ENCODE measurements around the gene SIM1. TPM values are rescaled to one million over a fixed set of nuclear protein-coding genes. Genes with fewer than 3 reads are reported as not detected.

The SIM1 gene
- total RNA-seq, 1 experiment from 2014 or later = 0.17 TPM

GRCh38 chr6:100388868-100389519 is 75.7 kb downstream of the SIM1 start:
- TF ChIP-seq CTCF (conservative IDR thresholded peaks at IDR 0.05; ENCODE audit: low read depth, low read length) (no peak), EZH2 (IDR thresholded peaks at IDR 0.05; ENCODE audit: borderline replicate concordance, low read depth, low read length, poor library complexity, severe bottlenecking) (no peak)
- no TSS peak for BruUV-seq (replicated peaks)
- ChIA-PET CTCF (no interaction called here), POLR2A (ENCODE audit: low non-redundant PET) (no interaction called here)
- intact Hi-C loops (cut with micrococcal nuclease; ENCODE audit: unreplicated experiment) = no loop called here
- no peak overlapping the region for H3K4me3 ChIP-seq (ENCODE audit: low read depth, low read length, poor library complexity, severe bottlenecking)
- H3K27me3 ChIP-seq (replicated peaks; ENCODE audit: insufficient read depth, low read depth, low read length, poor library complexity) = no peaks in the 10 kb centered on the region
- no peak overlapping the region for H3K27ac ChIP-seq (ENCODE audit: low read depth, low read length, poor library complexity, severe bottlenecking)
- H3K4me1 ChIP-seq (ENCODE audit: insufficient read depth, low read length, poor library complexity, severe bottlenecking) = no peaks in the 10 kb centered on the region
- H3K36me3 ChIP-seq (ENCODE audit: insufficient read depth, low read length, poor library complexity, severe bottlenecking) = no peaks in the 10 kb centered on the region
- DNase-seq (ENCODE audit: low spot score) = no peak
- H3K9me3 ChIP-seq (ENCODE audit: low read depth, low read length, poor library complexity, severe bottlenecking) = no peaks in the 10 kb centered on the region

- Histone ChIP-seq H3K27me3 (replicated peaks; ENCODE audit: insufficient read depth, low read depth, low read length, poor library complexity) (no peaks in the 10 kb centered on the region), H3K4me1 (ENCODE audit: insufficient read depth, low read length, poor library complexity, severe bottlenecking) (no peaks in the 10 kb centered on the region), H3K36me3 (ENCODE audit: insufficient read depth, low read length, poor library complexity, severe bottlenecking) (no peaks in the 10 kb centered on the region), H3K9me3 (ENCODE audit: low read depth, low read length, poor library complexity, severe bottlenecking) (no peaks in the 10 kb centered on the region), H3K27ac (ENCODE audit: low read depth, low read length, poor library complexity, severe bottlenecking) (no peak overlapping the region), H3K4me3 (ENCODE audit: low read depth, low read length, poor library complexity, severe bottlenecking) (no peak overlapping the region)
- POLR2A ChIA-PET (ENCODE audit: low non-redundant PET) = no interaction called here
- CTCF ChIA-PET = no interaction called here
- intact Hi-C loops (cut with micrococcal nuclease; ENCODE audit: unreplicated experiment) = no loop called here
- DNase-seq (ENCODE audit: low spot score) = no peak
- no TSS peak for BruUV-seq (replicated peaks)
- TF ChIP-seq EZH2 (IDR thresholded peaks at IDR 0.05; ENCODE audit: borderline replicate concordance, low read depth, low read length, poor library complexity, severe bottlenecking) (no peak), CTCF (conservative IDR thresholded peaks at IDR 0.05; ENCODE audit: low read depth, low read length) (no peak)
Observed at GRCh38 chr6:100382767-100383195, 81.9 kb downstream of the SIM1 start.

GRCh38 chr6:100382031-100382430 is 82.7 kb downstream of the SIM1 start:
- ChIA-PET CTCF (no interaction called here), POLR2A (ENCODE audit: low non-redundant PET) (no interaction called here)
- Histone ChIP-seq H3K4me1 (ENCODE audit: insufficient read depth, low read length, poor library complexity, severe bottlenecking) (no peaks in the 10 kb centered on the region), H3K27ac (ENCODE audit: low read depth, low read length, poor library complexity, severe bottlenecking) (no peak overlapping the region), H3K36me3 (ENCODE audit: insufficient read depth, low read length, poor library complexity, severe bottlenecking) (no peaks in the 10 kb centered on the region), H3K27me3 (replicated peaks; ENCODE audit: insufficient read depth, low read depth, low read length, poor library complexity) (no peaks in the 10 kb centered on the region), H3K9me3 (ENCODE audit: low read depth, low read length, poor library complexity, severe bottlenecking) (no peaks in the 10 kb centered on the region), H3K4me3 (ENCODE audit: low read depth, low read length, poor library complexity, severe bottlenecking) (no peak overlapping the region)
- intact Hi-C loops (cut with micrococcal nuclease; ENCODE audit: unreplicated experiment) = no loop called here
- BruUV-seq (replicated peaks) = no TSS peak
- no peak for TF ChIP-seq EZH2 (IDR thresholded peaks at IDR 0.05; ENCODE audit: borderline replicate concordance, low read depth, low read length, poor library complexity, severe bottlenecking)
- TF ChIP-seq CTCF (conservative IDR thresholded peaks at IDR 0.05; ENCODE audit: low read depth, low read length) = no peak
- DNase-seq (ENCODE audit: low spot score) = no peak

Data from A673 (cell line).